KG1 (cell line): Measurements from ENCODE around the gene ECSCR.
"Not testable (repeated sequence)": the region's sequence is repeated elsewhere in the genome, so short reads cannot be mapped to it uniquely, and the experiment has no call there.

Experiments used
- DNase-seq: peaks from one replicate; lab custom pipeline; 2025; lab: John Stamatoyannopoulos, UW

Gene ECSCR

DNA sequence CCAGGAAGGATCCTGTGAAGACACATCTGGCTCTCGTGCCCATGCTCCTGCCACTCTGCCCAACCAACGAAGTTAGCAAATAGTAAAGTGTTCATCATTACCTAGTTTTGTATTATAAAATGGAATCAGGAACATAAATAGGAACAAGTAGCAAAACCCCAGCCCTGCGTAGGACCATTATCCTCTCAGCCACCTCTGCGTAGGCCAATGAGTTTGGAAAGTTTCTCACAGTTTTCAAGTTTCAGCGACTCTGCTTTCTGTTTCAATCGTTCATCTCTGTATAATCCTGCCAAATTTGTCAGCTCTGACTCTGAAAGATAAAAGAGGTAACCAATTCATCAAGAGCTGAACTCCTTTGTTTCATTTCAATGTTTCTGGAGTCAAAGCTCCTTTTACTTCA lies 48.6 kb downstream of the ECSCR start:
- DNase-seq: no peak

DNA sequence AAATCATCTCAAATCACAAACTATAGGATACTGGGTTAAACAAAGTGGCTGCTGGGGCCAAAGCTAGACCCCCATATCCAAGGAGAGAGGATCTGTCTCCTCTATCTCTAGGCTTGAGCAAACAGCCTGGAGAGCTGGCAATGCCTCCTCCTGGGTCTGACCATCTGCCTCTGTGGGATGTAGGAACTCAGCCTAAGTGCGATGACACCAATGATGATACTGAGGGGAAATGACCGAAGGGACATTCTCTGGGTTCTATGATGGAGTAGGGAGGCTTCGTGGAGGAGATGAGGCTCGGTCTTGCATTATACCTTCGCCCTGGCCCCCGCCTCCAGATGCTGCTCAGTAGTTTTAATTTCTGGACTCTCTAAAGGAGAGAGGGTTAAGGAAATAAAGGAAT lies 49.4 kb downstream of the ECSCR start:
- DNase-seq: no peak

- DNase-seq: no peak
Observed at GRCh38 chr5:139410993-139411828, 51.3 kb downstream of the ECSCR start.

- no peak for DNase-seq
Observed at GRCh38 chr5:139410121-139410992, 52.2 kb downstream of the ECSCR start.

- DNase-seq: not testable (repeated sequence)
Observed at GRCh38 chr5:139409116-139409515, 53.4 kb downstream of the ECSCR start.

DNA sequence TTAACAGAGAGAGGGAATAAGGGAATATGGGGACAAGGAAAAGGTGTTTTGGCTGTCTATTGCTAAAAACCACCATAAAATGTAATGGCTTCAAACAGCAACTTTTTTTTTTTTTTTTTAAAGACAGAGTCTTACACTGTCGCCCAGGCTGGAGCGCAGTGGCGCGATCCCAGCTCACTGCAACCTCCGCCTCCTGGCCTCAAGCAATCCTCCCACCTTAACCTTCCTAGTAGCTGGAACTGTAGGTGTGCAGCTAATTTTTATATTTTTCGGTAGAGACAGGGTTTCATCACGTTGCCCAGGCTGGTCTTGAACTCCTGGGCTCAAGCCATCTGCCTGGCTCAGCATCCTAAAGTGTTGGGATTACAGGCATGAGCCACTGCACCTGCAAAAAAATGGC lies 54.4 kb downstream of the ECSCR start:
- DNase-seq: no peak

DNA sequence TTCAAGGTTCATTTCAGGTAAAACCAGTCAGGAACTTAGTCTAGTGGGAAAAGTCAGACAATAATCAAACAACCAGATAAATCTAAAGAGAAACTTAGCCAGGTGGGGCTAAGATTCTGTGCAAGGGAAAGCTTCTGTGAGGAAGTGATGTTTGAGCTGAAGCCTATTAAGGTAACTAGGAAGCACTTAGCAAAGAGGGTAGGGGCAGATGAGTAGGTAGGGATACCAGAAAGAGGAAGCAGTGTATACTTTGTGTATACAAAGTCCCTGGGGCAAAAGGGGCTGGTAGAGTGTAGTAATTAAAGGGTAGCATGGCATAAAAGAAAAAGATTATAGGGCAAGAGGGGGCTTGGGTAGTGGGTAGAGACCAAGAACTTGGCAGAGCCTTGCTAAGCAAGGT lies 55.0 kb downstream of the ECSCR start:
- DNase-seq: no peak

- DNase-seq: no peak
Observed at GRCh38 chr5:139406963-139407362, 55.6 kb downstream of the ECSCR start.

- DNase-seq: no peak
Observed at GRCh38 chr5:139404484-139404840, 58.1 kb downstream of the ECSCR start.

GRCh38 chr5:139403787-139404483 lies 58.6 kb downstream of the ECSCR start, which contains the start of gene SPATA24:
Gene SPATA24 (minus strand): TSS chr5:139404089. CDS start chr5:139404060, 29 bp downstream.
- DNase-seq: peak; percentile 61

GRCh38 chr5:139403418-139403786 lies 59.1 kb downstream of the ECSCR start:
- DNase-seq: no peak

GRCh38 chr5:139402561-139403158 lies 59.9 kb downstream of the ECSCR start:
- no peak for DNase-seq

DNA sequence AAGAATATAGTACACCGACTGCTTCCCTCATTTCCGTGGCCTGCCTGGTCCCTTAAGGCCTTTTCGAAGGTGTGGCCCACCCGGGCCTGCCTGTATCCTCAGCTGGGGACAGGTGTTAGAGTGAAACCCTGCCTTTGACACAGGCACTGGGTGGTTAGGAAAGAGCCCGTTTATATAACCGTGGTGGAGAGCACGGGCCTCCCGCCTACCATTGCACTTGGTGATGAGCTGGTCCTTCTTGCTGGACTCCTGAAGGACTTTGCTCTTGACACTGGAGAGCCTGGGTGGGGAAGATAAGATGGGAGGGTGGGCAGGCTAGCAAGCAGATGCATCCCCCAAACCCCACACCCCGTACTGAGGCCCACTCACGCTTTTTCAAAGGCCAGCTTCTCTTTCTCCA lies 61.0 kb downstream of the ECSCR start:
- no peak for DNase-seq

- DNase-seq: no peak
Observed at GRCh38 chr5:139399501-139400121, 62.9 kb downstream of the ECSCR start.
